Activated T-cell treated with anti-CD3 and anti-CD28 coated beads for 1 hour (primary cell): Measurements from ENCODE around the gene XPA.

Experiments
- DNase-seq: peaks from one replicate; pipeline ENCODE4 v3.0.0-alpha.2; 2020; ENCODE audit warnings: low read depth

The XPA gene

DNA sequence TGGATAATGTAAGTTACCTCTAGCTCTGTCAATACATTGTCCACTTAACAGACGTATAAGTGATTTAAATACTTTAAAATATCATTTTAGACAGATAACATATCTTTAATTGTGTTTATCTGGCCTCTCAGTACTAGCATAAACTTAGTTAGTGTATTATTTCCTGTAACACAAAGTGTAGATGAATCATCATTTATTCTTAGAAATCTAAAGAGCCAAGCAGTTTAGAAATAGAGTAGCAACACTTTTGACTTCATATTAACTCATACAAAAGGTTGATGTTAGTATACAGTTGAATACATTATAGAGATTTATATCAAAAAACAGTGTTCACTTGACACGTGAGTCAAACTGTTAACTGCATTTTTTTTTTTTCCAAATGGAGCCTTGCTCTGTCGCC is 45.5 kb downstream of the XPA start:
- DNase-seq, result no peak

DNA sequence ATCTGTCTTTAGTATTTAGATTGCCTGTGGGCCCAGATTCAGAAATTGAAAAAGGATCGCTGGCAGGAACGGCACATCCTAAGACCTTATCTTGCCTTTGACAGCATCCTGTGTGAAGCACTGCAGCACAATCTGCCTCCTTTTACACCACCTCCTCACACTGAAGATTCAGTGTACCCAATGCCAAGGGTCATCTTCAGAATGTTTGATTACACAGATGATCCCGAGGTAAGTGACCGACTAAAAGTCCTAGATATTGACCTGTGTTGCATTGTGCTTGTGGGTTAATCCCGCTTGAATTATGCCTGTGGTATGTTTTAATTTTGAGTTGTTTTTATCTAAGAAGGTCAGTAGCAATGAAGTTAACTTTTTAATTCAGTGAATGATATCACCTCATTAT is 49.1 kb downstream of the XPA start:
- no peak for DNase-seq

DNA sequence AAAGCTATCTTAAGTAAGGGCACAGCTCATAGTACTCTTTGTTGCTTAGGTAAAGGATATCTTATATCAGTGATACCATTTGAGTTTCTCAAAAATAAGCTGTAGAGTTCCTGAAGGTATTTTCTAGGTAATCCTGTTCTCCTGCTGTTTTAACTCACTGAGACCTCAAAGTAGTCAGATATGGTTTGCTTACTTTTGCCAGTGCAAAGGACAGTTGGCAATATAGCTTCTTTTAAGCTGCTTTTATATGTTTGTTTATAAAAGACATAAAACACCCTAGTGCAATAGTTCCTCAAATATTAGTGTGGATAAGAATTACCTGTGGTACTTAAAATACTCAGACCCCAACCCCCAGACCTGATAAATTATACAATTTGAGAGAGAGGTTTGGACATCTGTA is 51.4 kb downstream of the XPA start:
- DNase-seq, result no peak

DNA sequence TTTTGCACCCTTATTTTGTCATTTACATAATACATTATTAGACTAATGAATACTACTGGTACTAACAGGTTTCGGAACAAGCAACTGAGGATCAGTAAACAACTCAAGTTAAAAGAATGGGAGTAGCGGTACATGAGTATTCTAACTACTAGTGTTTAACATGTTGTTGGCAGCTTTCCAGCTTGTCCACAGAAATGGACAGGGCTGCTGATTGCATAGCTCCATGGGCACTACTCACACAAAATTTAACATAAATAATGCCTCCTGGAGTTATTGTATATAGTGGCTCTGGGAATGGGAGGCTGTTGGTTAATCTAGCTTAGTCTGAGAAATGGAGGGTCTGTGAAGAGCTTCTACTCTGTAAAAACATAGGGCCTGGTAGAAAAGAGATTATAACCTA is 56.8 kb downstream of the XPA start:
- DNase-seq, result no peak

DNA sequence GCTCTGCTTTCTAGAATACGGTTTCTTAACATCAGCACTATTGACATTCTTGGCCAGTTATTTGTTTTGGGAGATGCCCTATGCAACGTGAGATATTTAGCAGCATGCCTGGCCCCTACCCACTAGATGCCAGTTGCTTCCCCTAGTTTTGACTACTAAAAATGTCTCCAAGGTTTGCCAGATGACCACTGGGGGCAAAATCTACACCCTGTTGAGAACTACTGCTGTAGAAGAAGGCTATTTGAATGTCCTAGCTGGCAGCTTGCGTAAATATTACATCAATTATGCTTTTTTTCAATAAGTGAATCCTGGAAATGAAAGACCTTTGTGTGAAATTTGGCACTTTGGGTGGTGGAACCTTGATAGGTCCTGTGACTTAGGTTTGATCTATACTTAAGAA is 58.5 kb downstream of the XPA start:
- no peak for DNase-seq

DNA sequence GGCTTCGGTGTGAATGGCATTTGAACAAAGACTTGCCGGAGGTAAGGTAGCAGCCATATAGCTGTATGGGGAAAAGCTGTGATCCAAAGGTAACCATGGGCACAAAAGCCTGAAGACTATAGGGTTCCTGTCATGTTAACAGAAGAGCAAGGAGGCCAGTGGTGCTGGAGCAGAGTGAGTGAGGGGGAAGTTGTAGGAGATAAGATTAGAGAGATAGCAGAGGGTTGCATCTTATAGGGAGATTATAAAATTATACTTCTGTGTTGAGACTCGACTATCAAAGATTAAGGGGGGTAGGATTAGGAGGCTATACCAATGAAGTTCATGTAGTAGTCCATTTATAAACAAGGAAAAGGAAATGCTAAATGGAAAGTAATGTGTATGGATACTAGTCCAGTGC is 60.2 kb downstream of the XPA start:
- no peak for DNase-seq

DNA sequence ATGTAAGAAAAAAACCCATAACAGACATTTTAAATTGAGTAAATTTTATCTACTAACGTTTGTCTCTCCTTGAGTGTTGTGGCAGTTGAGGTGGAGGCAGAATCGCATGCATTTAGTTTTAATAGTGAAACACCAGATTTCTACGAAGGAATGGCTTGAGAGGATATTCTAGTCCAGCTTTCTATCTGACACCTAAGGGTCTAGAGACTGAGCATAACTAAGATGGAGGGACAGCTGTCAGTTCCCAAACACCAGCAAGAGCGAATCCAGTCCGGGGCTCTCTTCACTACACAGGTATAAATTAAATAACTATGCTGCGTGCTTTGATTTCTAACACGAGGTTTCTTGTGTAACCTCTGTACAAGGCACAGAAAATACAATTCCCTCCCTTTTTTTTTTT is 62.1 kb downstream of the XPA start:
- no peak for DNase-seq

DNA sequence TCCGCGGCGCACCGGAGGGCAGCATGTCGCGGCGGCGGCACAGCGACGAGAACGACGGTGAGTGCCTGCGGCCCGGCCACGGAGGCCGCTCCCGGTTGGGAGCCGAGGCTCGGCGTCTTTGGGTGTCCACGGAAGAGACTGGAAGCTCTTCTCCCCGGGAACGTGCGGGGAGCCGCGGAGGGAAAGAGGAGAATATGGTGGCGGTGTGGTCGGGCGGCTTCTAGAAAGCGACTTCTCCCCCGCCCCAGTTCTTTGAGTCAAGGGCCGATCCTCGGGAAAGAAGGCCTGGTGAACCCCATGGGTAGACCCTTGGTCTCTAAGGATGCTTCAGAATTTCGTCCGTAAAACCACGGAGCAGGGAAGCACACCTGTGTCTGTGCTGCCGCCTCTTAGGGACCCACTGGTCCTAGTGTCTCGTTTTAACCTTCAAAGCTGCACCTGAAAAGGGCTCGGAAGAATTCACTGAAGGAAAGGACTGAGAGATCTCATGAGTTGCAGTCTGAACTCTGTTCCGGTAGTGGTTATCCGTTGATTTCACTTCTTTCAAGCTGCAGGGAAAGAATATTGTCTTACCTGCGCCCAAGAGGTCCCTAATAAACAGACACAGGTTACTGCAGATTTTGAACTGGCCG is 63.2 kb downstream of the XPA start:
- DNase-seq, result no peak

DNA sequence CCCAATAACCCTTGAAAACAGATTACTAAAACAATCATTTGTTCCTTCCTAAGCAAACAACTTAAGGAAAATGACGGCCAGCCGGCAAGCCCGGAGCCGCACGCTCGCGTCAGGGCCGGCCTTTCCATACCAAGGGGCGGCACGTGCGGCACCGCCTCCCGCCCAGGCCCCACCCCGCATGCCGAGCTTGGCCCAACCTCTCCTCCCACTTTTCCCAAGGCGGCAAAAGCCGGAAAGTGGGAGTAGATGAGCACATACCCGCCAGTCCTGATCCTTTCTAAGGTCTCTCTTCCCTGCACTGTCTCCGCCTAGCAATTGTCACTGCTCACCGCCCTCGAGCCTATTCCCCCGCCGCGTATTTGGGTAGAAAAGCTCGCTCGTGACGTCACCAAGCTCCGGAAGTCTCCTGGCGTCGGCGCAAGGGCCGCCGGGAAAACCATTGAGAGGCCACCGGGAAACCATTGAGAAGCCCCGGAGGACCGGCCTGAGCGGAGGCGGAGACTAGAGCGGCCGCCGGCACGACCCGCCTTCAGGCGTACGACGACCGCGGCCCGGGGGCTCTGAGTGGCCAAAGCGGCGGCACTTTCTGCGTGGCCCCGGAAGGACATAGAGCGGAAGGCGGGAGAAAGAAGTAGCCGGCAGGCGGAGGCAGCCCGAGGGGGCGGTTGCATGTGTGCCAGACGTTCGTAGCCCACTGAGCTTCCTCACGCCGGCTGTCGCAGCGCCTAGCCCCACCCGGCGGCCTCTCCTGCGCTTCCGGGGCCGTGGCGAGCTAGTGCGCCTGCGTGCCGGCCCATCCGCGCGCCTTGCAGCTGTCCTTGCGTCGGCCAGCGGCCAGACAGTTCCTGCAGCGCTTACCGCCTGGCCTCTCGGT is 63.9 kb downstream of the XPA start, which contains the start of the genes NCBP1 and TSTD2:
TSS of gene NCBP1 (plus strand) at position 837 of the 874 bp plus-strand sequence. CDS start 61 bp downstream, outside the sequence.
TSS of gene TSTD2 (minus strand) at position 384 of the 874 bp plus-strand sequence. CDS start 5,806 bp downstream, outside the sequence.
- peak; percentile 90 for DNase-seq

DNA sequence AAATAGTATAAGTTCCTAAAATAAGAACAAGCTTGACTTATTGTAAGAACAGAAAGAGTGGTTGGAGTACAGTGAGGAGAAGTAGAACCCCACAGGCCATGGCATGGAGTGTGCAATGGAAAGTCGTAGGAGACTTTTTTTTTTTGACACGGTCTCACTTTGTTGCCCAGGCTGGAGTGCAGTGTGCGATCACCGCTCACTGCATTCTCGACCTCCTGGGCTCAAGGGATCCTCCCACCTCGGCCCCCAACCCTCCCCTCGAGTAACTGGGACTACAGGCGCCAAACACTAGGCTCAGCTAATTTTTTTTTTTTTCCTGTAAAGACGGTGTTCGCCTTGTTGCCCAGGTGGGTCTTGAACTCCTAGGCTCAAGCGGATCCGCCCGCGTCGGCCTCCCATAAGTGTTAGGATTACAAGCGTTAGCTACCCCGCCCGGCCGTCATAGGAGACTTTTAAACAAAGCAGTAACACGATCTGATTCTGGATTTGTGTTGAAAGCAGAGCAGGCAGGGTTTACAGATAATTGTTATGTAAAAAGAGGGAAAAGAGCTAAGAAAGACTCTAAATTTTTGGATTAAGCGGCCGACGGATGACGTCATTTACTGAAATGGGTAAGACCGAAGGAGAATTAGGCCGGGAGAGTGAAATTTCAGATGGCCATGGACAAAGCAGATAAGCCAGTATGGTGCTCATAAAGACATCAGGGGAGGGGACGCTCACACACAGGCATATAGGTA is 64.7 kb downstream of the XPA start:
- no peak for DNase-seq

DNA sequence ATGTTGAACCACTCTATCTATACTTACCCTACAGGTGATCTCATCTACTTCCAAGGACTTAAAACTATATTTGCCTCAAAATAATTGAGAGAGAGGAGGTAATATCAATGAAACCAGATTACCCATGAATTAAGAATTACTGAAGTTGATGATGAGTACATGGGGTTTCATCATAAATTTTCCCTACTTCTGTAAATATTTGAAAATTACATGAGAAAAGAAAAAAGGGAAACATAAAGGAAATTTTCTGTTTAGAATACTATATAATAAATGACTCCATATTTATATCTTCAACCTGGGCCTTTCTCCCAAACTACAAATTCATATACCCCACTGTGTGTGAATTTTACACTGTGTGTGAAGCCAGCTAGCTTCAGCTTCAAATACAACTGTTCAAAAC is 66.5 kb downstream of the XPA start:
- no peak for DNase-seq

DNA sequence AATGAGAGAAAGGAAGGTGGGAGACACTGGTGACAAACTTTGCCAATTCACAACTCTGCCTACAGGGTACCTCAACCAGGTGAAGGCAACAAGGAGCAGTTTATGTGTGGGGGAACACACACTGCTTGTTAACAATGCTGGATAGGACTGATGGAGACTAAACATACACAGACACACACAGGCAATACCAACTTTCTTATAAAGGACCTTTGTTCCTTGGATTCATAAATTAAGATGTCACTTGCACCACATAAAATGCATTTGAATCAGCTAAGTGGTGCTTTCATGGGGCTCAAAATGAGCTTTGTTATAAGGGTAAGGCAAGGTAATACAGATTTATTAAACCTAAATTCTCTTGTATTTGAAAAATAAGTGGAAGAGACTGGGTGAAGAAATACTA is 68.0 kb downstream of the XPA start:
- DNase-seq, result no peak

DNA sequence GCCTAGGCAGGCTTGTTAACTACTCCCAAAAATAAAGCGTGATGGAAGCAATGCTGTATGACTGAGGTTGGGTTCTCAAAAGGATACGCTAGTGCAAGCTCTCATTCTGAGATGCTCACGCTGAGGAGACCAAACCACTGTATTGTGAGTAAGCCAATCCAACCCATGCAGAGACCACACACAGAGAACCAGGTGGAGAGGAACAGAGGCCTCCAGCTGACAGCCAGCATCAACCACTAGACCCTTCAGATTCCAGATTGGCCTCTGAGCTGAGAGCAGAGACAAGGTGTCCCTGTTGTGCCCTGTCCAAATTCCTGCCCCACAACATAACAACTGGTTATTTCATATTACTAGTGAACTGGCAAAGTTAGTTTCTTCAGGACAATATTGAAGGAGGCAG is 68.5 kb downstream of the XPA start:
- no peak for DNase-seq

DNA sequence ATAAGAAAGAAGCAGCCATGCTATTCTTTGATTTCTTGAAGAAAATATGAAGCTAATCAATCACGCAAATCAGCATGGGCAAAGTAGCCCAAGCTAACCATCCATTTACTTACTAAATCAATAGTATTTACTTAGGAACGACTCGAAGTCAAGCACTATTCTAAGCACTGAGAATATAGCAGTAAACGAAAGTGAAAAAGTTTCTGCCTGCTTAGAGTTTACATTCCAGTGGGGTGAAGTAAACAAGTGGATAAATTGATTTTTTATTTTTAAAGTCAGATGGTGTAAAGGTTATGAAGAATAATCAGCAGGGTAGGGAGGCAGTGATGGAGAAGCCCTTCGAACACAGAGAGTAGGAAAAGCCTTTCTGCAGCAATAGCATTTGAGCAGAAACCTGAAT is 69.5 kb downstream of the XPA start:
- DNase-seq, result no peak

DNA sequence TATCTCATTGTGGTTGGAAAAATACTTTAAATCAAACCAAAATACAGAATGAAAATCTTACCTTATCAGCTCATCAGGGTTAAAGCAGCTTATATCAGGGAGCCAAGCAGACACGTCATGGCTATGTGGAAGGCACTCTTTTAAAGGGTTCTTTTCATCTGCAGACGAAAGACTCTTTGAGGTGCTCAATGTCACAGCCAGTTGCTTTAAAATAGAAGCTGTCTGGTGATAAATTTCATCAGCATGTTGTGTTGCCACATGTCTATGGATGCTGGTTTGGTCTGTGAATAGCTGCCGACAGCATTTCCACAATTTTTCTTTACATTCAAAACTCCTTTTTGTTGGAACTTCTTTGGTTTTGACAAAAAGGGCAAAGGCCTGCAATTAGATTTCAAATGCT is 71.5 kb downstream of the XPA start:
- DNase-seq, result no peak
